ENCODE data around the gene B4GALT6. TPM values are rescaled to one million over a fixed set of nuclear protein-coding genes. Genes with fewer than 3 reads are reported as not detected.

Gene B4GALT6
- total and polyA plus RNA-seq, 9 of the 15 experiments (the other 6 are each of a cell fraction or from before 2014, with no cell fraction given): 0.03 to 0.27 (median 0.08) TPM

- no TSS peak for BruUV-seq (replicated peaks)
- H2AFZ ChIP-seq (ENCODE audit: low read depth, low read length): no peak overlapping the region
- H3K9me1 ChIP-seq (ENCODE audit: control insufficient read depth, insufficient read depth, low read length): no peaks in the 10 kb centered on the region
- H3K9ac ChIP-seq (ENCODE audit: insufficient read depth in 1 of 2, low read depth in 2 of 2, low read length in 2 of 2): no peak overlapping the region
- intact Hi-C loops (cut with micrococcal nuclease) (no loop called here), in situ Hi-C loops (cut with MboI) (no loop called here)
- no peak overlapping the region for H3K4me2 ChIP-seq (ENCODE audit: insufficient read depth, low read length)
- H4K20me1 ChIP-seq (replicated peaks; ENCODE audit: control insufficient read depth, insufficient read depth, low read length): no peaks in the 10 kb centered on the region
- H3K9me3 ChIP-seq (replicated peaks; ENCODE audit: control insufficient read depth, insufficient read depth, low read depth, low read length): 0 out of 2 replicates have a peak, but pooled peaks cover 2% of the 10 kb centered on the region
- peaks cover 0 to 4% of the 10 kb centered on the region in 2 experiments; a peak in 1 of 5 replicates for H3K27me3 ChIP-seq (ENCODE audit: control insufficient read depth in 2 of 2, insufficient read depth in 2 of 2, low read length in 2 of 2)
- no peak for ATAC-seq
- 0% methylated on average over 1 of the region's 1 CpG for WGBS (ENCODE audit: insufficient coverage, low coverage, missing lambda C conversion rate)
- no peak for DNase-seq (ENCODE audit: extremely low read depth in 1 of 4, low spot score in 3 of 4)
- FAIRE-seq: no peak
- no peaks in the 10 kb centered on the region for H3K36me3 ChIP-seq (ENCODE audit: control insufficient read depth, insufficient read depth, low read length)
- no peaks in the 10 kb centered on the region; a peak in 1 of 5 replicates for H3K4me1 ChIP-seq (replicated peaks in 1 of 2; ENCODE audit: control insufficient read depth in 2 of 2, insufficient read depth in 2 of 2, low read length in 2 of 2)
- no peaks in the 10 kb centered on the region for H3K79me2 ChIP-seq (ENCODE audit: control insufficient read depth, insufficient read depth, low read length)
- no peak overlapping the region for H3K4me3 ChIP-seq
- ChIA-PET POLR2A (no interaction called here), CTCF (ENCODE audit: low intra/inter-chr PET ratio) (no interaction called here)
- no peak overlapping the region for H3K27ac ChIP-seq (ENCODE audit: extremely low read depth, low read depth, low read length)
- no peak for TF ChIP-seq HDAC1 (IDR thresholded peaks at IDR 0.05)
- no peak for TF ChIP-seq ZNF77 (CRISPR knock-in tag; IDR thresholded peaks at IDR 0.05)
- no peak for TF ChIP-seq TBP (optimal IDR thresholded peaks at IDR 0.05; ENCODE audit: low read depth, low read length)
- TF ChIP-seq FOSL1 (tag; conservative IDR thresholded peaks at IDR 0.05): no peak
- TF ChIP-seq HMGXB4 (CRISPR knock-in tag; IDR thresholded peaks at IDR 0.05): no peak
- no peak for TF ChIP-seq KLF1 (tag; IDR thresholded peaks at IDR 0.05)
- no peak for TF ChIP-seq PHB2 (IDR thresholded peaks at IDR 0.05; ENCODE audit: low read depth)
- TF ChIP-seq ZNF384 (IDR thresholded peaks at IDR 0.05; ENCODE audit: low read depth, low read length): peak; percentile 77
- TF ChIP-seq GTF2E2 (tag; IDR thresholded peaks at IDR 0.05): no peak
- TF ChIP-seq ZNF280A (IDR thresholded peaks at IDR 0.05; ENCODE audit: low read depth, partially characterized antibody): no peak
- TF ChIP-seq ZNF224 (CRISPR knock-in tag; IDR thresholded peaks at IDR 0.05): no peak
- peak; percentile 36; the same call in 1 of the 2 replicates for TF ChIP-seq MAFG (tag; conservative IDR thresholded peaks at IDR 0.05)
- no peak for TF ChIP-seq ZNF146 (CRISPR knock-in tag; IDR thresholded peaks at IDR 0.05; ENCODE audit: unreplicated experiment)
- TF ChIP-seq ZNF584 (CRISPR knock-in tag; IDR thresholded peaks at IDR 0.05; ENCODE audit: low read depth): no peak
- no peak for TF ChIP-seq SMARCE1 (IDR thresholded peaks at IDR 0.05)
- no peak for TF ChIP-seq MAFK (IDR thresholded peaks at IDR 0.05; ENCODE audit: low read length)
Observed at GRCh38 chr18:31659576-31660177, 24.7 kb downstream of the B4GALT6 start.
